ENCODE results near the gene MAN1A2. TPM values are rescaled to one million over a fixed set of nuclear protein-coding genes. Genes with fewer than 3 reads are reported as not detected.

MAN1A2 gene
- polyA plus RNA-seq (2011; rRNA removed) (11.9 and 24.6 TPM in 2 replicates), polyA minus RNA-seq (2011; rRNA and poly(A)+ RNA removed) (16.9 and 21.6 TPM in 2 replicates)

DNA sequence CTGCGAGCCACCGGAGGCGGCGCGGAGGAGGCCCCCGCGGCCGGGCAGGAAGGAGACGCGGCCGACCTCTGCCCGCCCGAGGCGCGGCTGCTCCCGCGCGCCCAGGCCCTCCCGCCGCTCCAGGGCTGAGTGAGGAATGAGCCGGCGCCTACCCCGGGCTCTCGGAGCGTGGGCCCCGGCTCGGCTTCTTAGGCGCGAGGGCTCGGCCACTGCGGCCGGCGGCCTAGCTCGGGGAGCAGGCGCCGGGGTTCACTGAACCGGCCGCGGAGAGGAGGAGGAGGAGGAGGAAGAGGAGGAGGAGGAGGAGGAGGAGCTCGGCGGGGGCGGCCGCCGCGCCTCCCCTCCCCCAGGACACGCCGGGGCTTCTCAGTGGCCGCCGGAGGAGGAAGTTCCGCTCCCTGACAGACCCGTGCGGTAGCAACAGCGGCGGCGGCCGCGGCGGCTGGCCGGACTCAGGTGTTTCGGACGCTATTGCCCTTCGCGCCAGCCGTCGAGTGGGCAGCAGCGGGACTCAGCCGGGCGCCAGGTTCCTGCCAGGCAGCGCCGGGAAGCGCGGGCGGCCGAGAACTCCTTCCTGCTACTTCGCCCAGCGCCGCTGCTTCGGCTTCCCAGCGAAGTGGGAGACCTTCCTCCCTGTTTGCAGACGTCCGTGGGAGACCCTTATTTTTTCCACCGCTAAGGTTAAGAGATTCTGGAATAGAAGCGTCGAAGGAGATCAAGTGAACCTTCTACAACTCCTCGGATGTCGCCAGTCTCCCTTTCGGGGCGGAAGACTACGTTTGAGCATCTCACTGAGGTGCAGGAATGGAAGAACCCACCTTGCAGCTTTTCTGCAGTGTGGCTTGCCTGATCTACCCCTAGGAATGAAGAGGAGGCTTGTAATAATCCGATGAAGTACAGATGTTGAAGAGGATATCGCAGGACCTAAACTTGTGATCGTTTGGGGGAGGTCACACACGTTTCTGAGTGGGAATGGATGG is at the start of gene MAN1A2:
Gene MAN1A2 (plus strand): TSS at position 404 of the 980 bp plus-strand sequence. CDS start 735 bp downstream, outside the sequence.
- TF ChIP-seq CTCF (IDR thresholded peaks at IDR 0.05; ENCODE audit: insufficient read depth, low read depth, low read length): no peak
- Histone ChIP-seq H3K36me3 (ENCODE audit: control insufficient read depth, insufficient read depth, low read length) (no peaks in the 10 kb centered on the region), H3K4me3 (ENCODE audit: low read depth, low read length) (peak within 1 kb of the TSS; percentile 78), H3K27me3 (ENCODE audit: control insufficient read depth, insufficient read depth, low read length) (no peaks in the 10 kb centered on the region)
- ChIA-PET CTCF (no interaction called here), POLR2A (interaction anchor here (0.6 to 0.9 kb wide), 2 partner anchors 11 to 169 kb away, joined by 4 read pairs; no protein-coding TSS in a partner anchor)
- DNase-seq (ENCODE audit: low read depth): peak; percentile 23

DNA sequence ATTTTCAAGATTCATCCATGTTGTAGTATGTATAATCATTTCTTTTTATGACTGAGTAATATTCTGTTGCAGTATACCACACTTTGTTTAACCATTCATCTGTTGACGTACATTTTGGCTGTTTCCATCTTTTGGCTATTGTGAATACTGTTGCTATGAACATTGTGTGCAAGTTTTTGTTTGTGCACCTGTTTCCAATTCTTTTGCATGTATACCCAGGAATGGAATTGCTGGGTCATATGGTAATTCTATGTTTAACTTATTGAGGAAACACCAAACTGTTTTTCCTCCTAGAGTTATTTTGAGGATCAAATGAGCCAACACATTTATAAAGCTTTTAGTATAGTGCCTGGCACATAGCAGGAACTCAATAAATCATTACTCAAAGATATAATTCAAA is 49.2 kb upstream of the MAN1A2 start:
- no peak for DNase-seq (ENCODE audit: low read depth)
- no peak for TF ChIP-seq CTCF (IDR thresholded peaks at IDR 0.05; ENCODE audit: insufficient read depth, low read depth, low read length)
- ChIA-PET POLR2A (no interaction called here), CTCF (no interaction called here)
- Histone ChIP-seq H3K4me3 (ENCODE audit: low read depth, low read length) (no peak overlapping the region), H3K27me3 (ENCODE audit: control insufficient read depth, insufficient read depth, low read length) (peaks cover 6% of the 10 kb centered on the region), H3K36me3 (ENCODE audit: control insufficient read depth, insufficient read depth, low read length) (no peaks in the 10 kb centered on the region)

- no peak for DNase-seq (ENCODE audit: low read depth)
- no peak for TF ChIP-seq CTCF (IDR thresholded peaks at IDR 0.05; ENCODE audit: insufficient read depth, low read depth, low read length)
- Histone ChIP-seq H3K27me3 (ENCODE audit: control insufficient read depth, insufficient read depth, low read length) (peaks cover 7% of the 10 kb centered on the region), H3K4me3 (ENCODE audit: low read depth, low read length) (no peak overlapping the region), H3K36me3 (ENCODE audit: control insufficient read depth, insufficient read depth, low read length) (no peaks in the 10 kb centered on the region)
- ChIA-PET POLR2A (no interaction called here), CTCF (no interaction called here)
Measured at GRCh38 chr1:117318426-117318825, 48.8 kb upstream of the MAN1A2 start.

DNA sequence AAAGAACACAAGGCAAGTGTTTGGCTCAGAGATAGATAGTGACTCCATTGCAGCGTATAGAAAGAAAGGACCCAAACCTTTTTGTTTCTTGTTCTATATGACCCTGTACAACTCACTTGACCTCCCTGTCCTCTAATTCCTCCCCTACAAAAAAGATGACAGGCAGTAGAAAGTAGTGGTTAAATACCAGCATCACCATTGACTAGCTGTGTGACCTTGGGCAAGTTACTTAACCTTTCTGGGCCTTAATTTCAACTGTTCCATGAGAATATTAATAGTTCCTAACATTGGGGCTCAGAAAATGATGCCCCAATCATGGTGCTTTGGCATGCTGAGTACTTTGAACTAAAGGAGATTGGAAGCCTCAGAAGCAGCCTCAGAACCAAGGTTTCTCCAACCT is 46.7 kb upstream of the MAN1A2 start:
- CTCF ChIA-PET: no interaction called here
- Histone ChIP-seq H3K27me3 (ENCODE audit: control insufficient read depth, insufficient read depth, low read length) (peaks cover 11% of the 10 kb centered on the region), H3K4me3 (ENCODE audit: low read depth, low read length) (no peak overlapping the region), H3K36me3 (ENCODE audit: control insufficient read depth, insufficient read depth, low read length) (no peaks in the 10 kb centered on the region)
- no peak for TF ChIP-seq CTCF (IDR thresholded peaks at IDR 0.05; ENCODE audit: insufficient read depth, low read depth, low read length)
- no peak for DNase-seq (ENCODE audit: low read depth)
- POLR2A ChIA-PET: no interaction called here

Measured in BJ (cell line).